ENCODE data around the gene CD93.

GRCh38 chr20:23059846-23060245, 26.3 kb downstream of the CD93 start:
- TF ChIP-seq CHD1 (IDR thresholded peaks at IDR 0.05; ENCODE audit: low read depth, low read length), result no peak
- TF ChIP-seq POLR2A (IDR thresholded peaks at IDR 0.05; ENCODE audit: control extremely low read depth in 1 of 2, low read depth in 2 of 2, low read length in 2 of 2), result no peak
- no peak for TF ChIP-seq RFX5 (IDR thresholded peaks at IDR 0.05; ENCODE audit: borderline replicate concordance, low read depth, low read length)
- no peak for TF ChIP-seq ATF3 (IDR thresholded peaks at IDR 0.05; ENCODE audit: insufficient read depth, low read depth, low read length)
- no peak for TF ChIP-seq CTCF (IDR thresholded peaks at IDR 0.05; ENCODE audit: control extremely low read depth in 1 of 3, insufficient read depth in 1 of 3, low read depth in 1 of 3, low read length in 3 of 3)
- no peak for TF ChIP-seq EZH2 (IDR thresholded peaks at IDR 0.05; ENCODE audit: low read depth, low read length, severe bottlenecking)
- TF ChIP-seq POLR2AphosphoS5 (IDR thresholded peaks at IDR 0.05; ENCODE audit: low read depth, low read length), result no peak
- TF ChIP-seq EP300 (IDR thresholded peaks at IDR 0.05; ENCODE audit: borderline replicate concordance in 1 of 2, low read depth in 2 of 2, low read length in 2 of 2), result no peak
- TF ChIP-seq, protein P1, sequence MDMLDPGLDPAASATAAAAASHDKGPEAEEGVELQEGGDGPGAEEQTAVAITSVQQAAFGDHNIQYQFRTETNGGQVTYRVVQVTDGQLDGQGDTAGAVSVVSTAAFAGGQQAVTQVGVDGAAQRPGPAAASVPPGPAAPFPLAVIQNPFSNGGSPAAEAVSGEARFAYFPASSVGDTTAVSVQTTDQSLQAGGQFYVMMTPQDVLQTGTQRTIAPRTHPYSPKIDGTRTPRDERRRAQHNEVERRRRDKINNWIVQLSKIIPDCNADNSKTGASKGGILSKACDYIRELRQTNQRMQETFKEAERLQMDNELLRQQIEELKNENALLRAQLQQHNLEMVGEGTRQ (IDR thresholded peaks at IDR 0.05; ENCODE audit: low read length), result no peak
- TF ChIP-seq SRF (IDR thresholded peaks at IDR 0.05; ENCODE audit: low read depth, low read length), result no peak
- TF ChIP-seq NRF1 (IDR thresholded peaks at IDR 0.05; ENCODE audit: low read depth, low read length), result no peak

Data from H1 (cell line).